ENCODE data around the gene GHR. TPM values are rescaled to one million over a fixed set of nuclear protein-coding genes. Genes with fewer than 3 reads are reported as not detected.

The GHR gene
- total RNA-seq, 2 donors from 2014 or later = 10.8 to 10.9 TPM

- H3K36me3 ChIP-seq = no peaks in the 10 kb centered on the region
- H3K4me1 ChIP-seq = peaks cover 0 to 22% of the 10 kb centered on the region in 2 donors
- no peaks in the 10 kb centered on the region for H3K9me3 ChIP-seq
- H3K27ac ChIP-seq = peak overlapping the region in 1 of 2 donors; percentile 8
- H3K27me3 ChIP-seq = no peaks in the 10 kb centered on the region
- no peak overlapping the region for H3K4me3 ChIP-seq
- TF ChIP-seq CTCF (IDR thresholded peaks at IDR 0.05) = no peak
- no peak for DNase-seq (ENCODE audit: low spot score)
Measured at GRCh38 chr5:42621242-42621641, 198.0 kb downstream of the GHR start.

GRCh38 chr5:42621662-42622061 is 198.4 kb downstream of the GHR start:
- Histone ChIP-seq H3K4me1 (peaks cover 0 to 22% of the 10 kb centered on the region in 2 donors), H3K27ac (no peak overlapping the region), H3K27me3 (no peaks in the 10 kb centered on the region), H3K9me3 (no peaks in the 10 kb centered on the region), H3K36me3 (no peaks in the 10 kb centered on the region), H3K4me3 (no peak overlapping the region)
- no peak for DNase-seq (ENCODE audit: low spot score)
- no peak for TF ChIP-seq CTCF (IDR thresholded peaks at IDR 0.05)

- no peaks in the 10 kb centered on the region for H3K36me3 ChIP-seq
- no peak overlapping the region for H3K4me3 ChIP-seq
- no peak for DNase-seq (ENCODE audit: low spot score)
- H3K27ac ChIP-seq = no peak overlapping the region
- peaks cover 0 to 22% of the 10 kb centered on the region in 2 donors for H3K4me1 ChIP-seq
- H3K27me3 ChIP-seq = no peaks in the 10 kb centered on the region
- no peaks in the 10 kb centered on the region for H3K9me3 ChIP-seq
- TF ChIP-seq CTCF (IDR thresholded peaks at IDR 0.05) = no peak
Measured at GRCh38 chr5:42624912-42625311, 201.7 kb downstream of the GHR start.

GRCh38 chr5:42626462-42626861 is 203.2 kb downstream of the GHR start:
- peaks cover 0 to 11% of the 10 kb centered on the region in 2 donors for H3K4me1 ChIP-seq
- no peak for DNase-seq (ENCODE audit: low spot score)
- no peak overlapping the region for H3K27ac ChIP-seq
- H3K4me3 ChIP-seq = no peak overlapping the region
- no peaks in the 10 kb centered on the region for H3K36me3 ChIP-seq
- no peaks in the 10 kb centered on the region for H3K9me3 ChIP-seq
- H3K27me3 ChIP-seq = no peaks in the 10 kb centered on the region
- no peak for TF ChIP-seq CTCF (IDR thresholded peaks at IDR 0.05)

- Histone ChIP-seq H3K4me1 (no peaks in the 10 kb centered on the region), H3K27ac (no peak overlapping the region)
- no peak for TF ChIP-seq CTCF (IDR thresholded peaks at IDR 0.05)
Measured at GRCh38 chr5:42628821-42629220, 205.6 kb downstream of the GHR start.

GRCh38 chr5:42629284-42629683 is 206.0 kb downstream of the GHR start:
- H3K27me3 ChIP-seq = no peaks in the 10 kb centered on the region
- H3K4me3 ChIP-seq = no peak overlapping the region

More at GRCh38 chr5:42628821-42629220, 205.6 kb downstream of the GHR start:
- H3K9me3 ChIP-seq = no peaks in the 10 kb centered on the region
- DNase-seq (ENCODE audit: low spot score) = no peak
- H3K36me3 ChIP-seq = no peaks in the 10 kb centered on the region
- H3K27me3 ChIP-seq = no peaks in the 10 kb centered on the region
- H3K4me3 ChIP-seq = no peak overlapping the region

More at GRCh38 chr5:42629284-42629683, 206.0 kb downstream of the GHR start:
- Histone ChIP-seq H3K27ac (no peak overlapping the region), H3K4me1 (no peaks in the 10 kb centered on the region), H3K36me3 (no peaks in the 10 kb centered on the region), H3K9me3 (no peaks in the 10 kb centered on the region)
- DNase-seq (ENCODE audit: low spot score) = no peak
- TF ChIP-seq CTCF (IDR thresholded peaks at IDR 0.05) = no peak
